ENCODE measurements around the gene CDH15.

DNA sequence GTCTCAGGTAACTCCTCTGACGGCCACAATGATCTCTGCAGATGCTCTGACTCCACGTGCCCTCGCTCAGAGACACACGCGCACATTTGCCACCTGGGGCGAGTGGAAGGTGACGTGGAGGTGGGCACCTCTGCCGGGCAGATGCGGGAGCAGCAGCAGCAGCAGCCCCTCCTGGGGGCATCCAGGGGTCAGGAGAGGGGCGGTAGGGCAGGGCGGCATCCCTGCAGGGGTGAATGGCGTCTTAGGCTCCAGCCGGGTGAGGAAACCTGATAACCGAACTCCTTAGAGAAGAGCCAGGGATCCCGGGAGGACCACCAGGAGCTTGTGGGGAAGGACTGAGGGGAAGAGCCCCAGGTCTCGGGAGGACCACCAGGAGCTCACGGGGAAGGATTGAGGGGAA is 34.6 kb upstream of the CDH15 start:
- no peak for TF ChIP-seq CTCF (IDR thresholded peaks at IDR 0.05)
- TF ChIP-seq EZH2 (IDR thresholded peaks at IDR 0.05; ENCODE audit: borderline replicate concordance, insufficient read depth, low read depth, low read length, poor library complexity, severe bottlenecking): no peak
